Upper lobe of left lung (tissue), 6 donors: Measurements from ENCODE around the gene ZNF408. TPM values are rescaled to one million over a fixed set of nuclear protein-coding genes. Genes with fewer than 3 reads are reported as not detected.
A peak's percentile ranks its signal among the peaks of the same experiment; 100 is the strongest.

Experiments used
- ATAC-seq, 2 donors: fragments of 200-7000 bp; cut with Tn5 transposase; one replicate each; pipeline ENCODE4 v1.9.1; 2022; ENCODE audit warnings: mild to moderate bottlenecking in 2 of 2, moderate library complexity in 2 of 2; ENCODE audit not compliant: low FRiP score in 2 of 2
- DNase-seq, 2 donors: peaks; one replicate each; pipeline ENCODE4 v3.0.0-alpha.2; 2019 to 2020
- H3K27ac ChIP-seq, 4 donors: fragments of 200-600 bp; sonication (generic); one replicate each; pipeline ENCODE4 v1.5.1; 2016 to 2019
- H3K27me3 ChIP-seq, 4 donors: fragments of 200-600 bp; sonication (generic); one replicate each; pipeline ENCODE4 v1.5.1; 2017 to 2019
- H3K36me3 ChIP-seq, 4 donors: fragments of 200-600 bp; sonication (generic); one replicate each; pipeline ENCODE4 v1.5.1; 2016 to 2019
- H3K4me1 ChIP-seq, 4 donors: fragments of 200-600 bp; sonication (generic); one replicate each; pipeline ENCODE4 v1.5.1; 2018 to 2019
- H3K4me3 ChIP-seq, 4 donors: fragments of 200-600 bp; sonication (generic); one replicate each; pipeline ENCODE4 v1.5.1; 2017 to 2019; ENCODE audit warnings: mild to moderate bottlenecking in 2 of 4, moderate library complexity in 1 of 4
- H3K9me3 ChIP-seq, 4 donors: fragments of 200-600 bp; sonication (generic); one replicate each; pipeline ENCODE4 v1.5.1; 2018 to 2019
- EP300 ChIP-seq, 4 donors: sonication (generic); formaldehyde crosslinking; IDR thresholded peaks; one replicate each; pipeline ENCODE4 v1.5.1; 2017; ENCODE audit warnings: antibody characterized with exemption in 4 of 4, control low read depth in 2 of 4
- POLR2A ChIP-seq, 4 donors: fragments of 450-650 bp; IDR thresholded peaks; one replicate each; pipeline ENCODE4 v1.5.1; 2016 to 2017; ENCODE audit warnings: antibody characterized with exemption in 4 of 4, mild to moderate bottlenecking in 2 of 4
- POLR2AphosphoS5 ChIP-seq, 2 donors: sonication (generic); formaldehyde crosslinking; IDR thresholded peaks; one replicate each; pipeline ENCODE4 v1.5.1; 2017; ENCODE audit warnings: antibody characterized with exemption in 2 of 2
- WGBS, 2 donors: methylation state at CpG; one replicate each; pipeline ENCODE4 v1.1.5; 2017 to 2018; 5-methylcytosine and 5-hydroxymethylcytosine counted together
- total RNA-seq, 6 donors: library from RNA; depleted of rRNA in 4 of 6; stranded (reverse); fragments of >200 nt in 4 of 6; gene quantifications; one replicate each; pipeline versions ENCODE4 v1.1.0 to v1.2.1, GENCODE V29; 2016 to 2021
- TF ChIP-seq, protein P1 (sequence below), 6 experiments: fragments of 450-650 bp in 4 of 6; fragments of 200-600 bp in 2 of 6; sonication (generic) in 2 of 6; IDR thresholded peaks; one replicate each; pipeline ENCODE4 v1.5.1; 2016 to 2019; ENCODE audit warnings: antibody characterized with exemption in 6 of 6
- donor health status: DM: no; HTN: no; CAD: no; lungs with moderate emphysema.
- donor health status: DM: no; HTN: yes; CAD: no; lungs with severe emphysema.

ZNF408 gene
- total RNA-seq, 6 donors from 2014 or later: 5.3 to 17.2 (median 10.5) TPM

DNA sequence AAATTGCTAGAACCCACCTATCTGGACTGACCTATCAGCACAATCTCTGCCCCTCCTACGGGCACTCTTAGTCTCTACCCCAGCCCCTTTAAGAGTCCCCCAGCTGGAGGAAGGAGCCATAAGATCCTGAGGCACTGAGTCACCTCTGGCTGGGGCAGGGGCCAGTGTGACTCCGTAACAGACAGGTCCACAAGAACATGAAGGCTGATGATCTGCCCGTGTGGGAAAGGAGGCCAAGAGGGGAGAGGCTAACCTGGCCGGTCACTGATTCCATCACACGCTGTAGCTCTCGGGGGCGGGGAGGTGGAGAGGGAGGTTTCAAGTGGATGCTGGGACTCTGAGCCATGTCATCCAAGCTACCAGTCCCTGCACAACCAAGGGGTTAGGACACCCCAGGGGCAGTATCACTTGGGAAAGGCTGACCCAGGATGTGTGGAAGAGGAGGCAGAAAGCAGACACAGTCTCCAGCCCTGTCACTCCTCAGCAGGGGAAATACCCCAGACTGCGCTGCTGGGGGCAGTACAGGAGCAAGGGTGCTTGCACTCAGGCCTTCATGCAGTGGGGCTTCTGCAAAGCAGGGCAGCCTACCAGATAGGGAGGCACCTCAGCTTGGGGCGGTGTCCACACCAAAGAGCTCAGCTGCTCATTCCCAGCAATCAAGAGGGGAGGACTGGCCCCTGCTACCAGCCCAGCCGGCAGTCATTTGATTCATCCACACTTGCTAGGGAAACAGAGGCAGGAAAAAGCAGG is 22.7 kb upstream of the ZNF408 start:
- WGBS, 2 donors: 86 to 94% methylated on average over 9 to 10 of the region's 10 CpGs
- peak overlapping the region in 2 of 4 donors; percentile 1 to 7 for H3K27ac ChIP-seq
- H3K4me1 ChIP-seq: peaks cover 22 to 39% (median 34%) of the 10 kb centered on the region in 4 donors
- DNase-seq (no peak), ATAC-seq (no peak)
- TF ChIP-seq POLR2AphosphoS5 (IDR thresholded peaks at IDR 0.05) (no peak), EP300 (IDR thresholded peaks at IDR 0.05) (no peak)
- TF ChIP-seq, protein P1, sequence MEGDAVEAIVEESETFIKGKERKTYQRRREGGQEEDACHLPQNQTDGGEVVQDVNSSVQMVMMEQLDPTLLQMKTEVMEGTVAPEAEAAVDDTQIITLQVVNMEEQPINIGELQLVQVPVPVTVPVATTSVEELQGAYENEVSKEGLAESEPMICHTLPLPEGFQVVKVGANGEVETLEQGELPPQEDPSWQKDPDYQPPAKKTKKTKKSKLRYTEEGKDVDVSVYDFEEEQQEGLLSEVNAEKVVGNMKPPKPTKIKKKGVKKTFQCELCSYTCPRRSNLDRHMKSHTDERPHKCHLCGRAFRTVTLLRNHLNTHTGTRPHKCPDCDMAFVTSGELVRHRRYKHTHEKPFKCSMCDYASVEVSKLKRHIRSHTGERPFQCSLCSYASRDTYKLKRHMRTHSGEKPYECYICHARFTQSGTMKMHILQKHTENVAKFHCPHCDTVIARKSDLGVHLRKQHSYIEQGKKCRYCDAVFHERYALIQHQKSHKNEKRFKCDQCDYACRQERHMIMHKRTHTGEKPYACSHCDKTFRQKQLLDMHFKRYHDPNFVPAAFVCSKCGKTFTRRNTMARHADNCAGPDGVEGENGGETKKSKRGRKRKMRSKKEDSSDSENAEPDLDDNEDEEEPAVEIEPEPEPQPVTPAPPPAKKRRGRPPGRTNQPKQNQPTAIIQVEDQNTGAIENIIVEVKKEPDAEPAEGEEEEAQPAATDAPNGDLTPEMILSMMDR (IDR thresholded peaks at IDR 0.05): no peak
- H3K4me3 ChIP-seq: no peak overlapping the region
- H3K9me3 ChIP-seq: no peaks in the 10 kb centered on the region
- H3K36me3 ChIP-seq: peaks cover 31 to 71% (median 52%) of the 10 kb centered on the region in 4 donors
- no peaks in the 10 kb centered on the region for H3K27me3 ChIP-seq

DNA sequence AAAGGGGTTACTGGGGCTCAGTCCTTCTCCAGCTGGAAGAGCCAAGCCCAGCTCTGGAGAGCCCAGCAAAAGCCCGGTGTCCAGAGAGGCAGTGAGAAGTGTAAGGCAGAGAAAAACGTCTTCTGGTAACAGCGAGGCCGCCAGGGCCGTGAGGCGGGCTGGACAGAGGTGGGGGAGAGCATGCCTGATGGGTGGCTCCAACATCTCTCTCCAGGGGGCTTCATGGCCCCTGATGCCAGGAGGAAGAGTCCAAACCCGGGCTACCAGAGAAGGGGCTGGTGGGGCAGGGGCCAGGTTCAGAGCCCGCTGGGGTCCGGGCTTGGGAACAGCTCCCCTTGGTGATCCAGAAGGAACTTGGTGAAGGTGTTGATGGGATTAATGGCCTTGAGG is 22.1 kb upstream of the ZNF408 start:
- no peaks in the 10 kb centered on the region for H3K27me3 ChIP-seq
- H3K9me3 ChIP-seq: no peaks in the 10 kb centered on the region
- WGBS, 2 donors: 92 to 98% methylated on average over 6 to 9 of the region's 9 CpGs
- H3K36me3 ChIP-seq: peaks cover 30 to 66% (median 51%) of the 10 kb centered on the region in 4 donors
- no peak for TF ChIP-seq POLR2A (IDR thresholded peaks at IDR 0.05)
- no peak for TF ChIP-seq POLR2AphosphoS5 (IDR thresholded peaks at IDR 0.05)
- TF ChIP-seq, protein P1 (IDR thresholded peaks at IDR 0.05): no peak
- TF ChIP-seq EP300 (IDR thresholded peaks at IDR 0.05): no peak
- DNase-seq (peak in 1 of 2 donors; percentile 74), ATAC-seq (no peak)
- H3K27ac ChIP-seq: no peak overlapping the region
- peaks cover 22 to 37% (median 34%) of the 10 kb centered on the region in 4 donors for H3K4me1 ChIP-seq
- H3K4me3 ChIP-seq: no peak overlapping the region

DNA sequence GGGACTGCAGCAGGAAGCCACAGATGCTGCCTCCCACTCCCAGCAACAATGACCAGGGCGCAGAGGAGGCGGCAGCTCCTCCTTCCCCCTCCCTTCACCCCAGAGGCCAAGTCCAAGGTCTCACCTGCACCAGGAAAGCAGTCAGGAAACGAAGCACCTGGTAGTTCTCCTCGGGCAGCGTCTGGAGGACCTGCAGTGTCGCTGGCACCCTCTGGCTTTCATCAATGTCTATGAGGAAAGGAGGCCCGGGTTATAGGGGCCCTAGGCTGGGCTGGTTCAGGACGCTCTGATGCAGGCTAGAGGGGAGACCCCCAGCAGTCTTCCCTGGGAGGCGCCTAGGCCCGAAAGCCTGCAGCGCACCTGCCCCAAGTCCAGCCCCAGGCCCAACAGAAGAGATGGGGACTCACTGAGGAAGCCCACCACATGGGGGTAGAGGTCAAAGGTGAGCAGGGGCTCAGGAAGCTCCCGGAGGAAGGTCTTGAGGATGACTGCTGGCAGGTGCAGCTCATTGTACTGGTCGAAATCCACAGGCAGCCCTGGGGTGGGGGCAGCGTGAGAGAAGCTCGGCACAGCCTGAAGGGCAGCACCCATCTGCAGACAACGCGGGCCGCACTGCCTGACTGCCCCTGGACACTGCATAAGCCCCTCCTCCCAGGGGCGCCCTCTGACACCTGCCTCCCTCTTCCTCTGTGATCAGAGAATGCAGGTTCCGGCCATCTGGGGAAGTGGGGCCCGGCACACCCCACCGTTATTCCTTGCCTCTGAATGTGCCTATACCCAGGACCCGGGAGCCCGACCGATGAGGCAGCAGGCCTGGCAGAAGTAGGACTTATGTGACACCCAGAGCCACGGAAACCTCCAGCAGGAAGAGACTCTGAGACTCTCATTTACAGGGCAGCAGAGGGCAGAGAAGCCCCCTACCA is 21.3 kb upstream of the ZNF408 start:
- Histone ChIP-seq H3K27me3 (no peaks in the 10 kb centered on the region), H3K4me3 (no peak overlapping the region), H3K27ac (no peak overlapping the region), H3K4me1 (peaks cover 15 to 33% (median 28%) of the 10 kb centered on the region in 4 donors), H3K9me3 (no peaks in the 10 kb centered on the region), H3K36me3 (peaks cover 30 to 68% (median 54%) of the 10 kb centered on the region in 4 donors)
- TF ChIP-seq, protein P1 (IDR thresholded peaks at IDR 0.05): no peak
- TF ChIP-seq POLR2AphosphoS5 (IDR thresholded peaks at IDR 0.05) (no peak), POLR2A (IDR thresholded peaks at IDR 0.05) (no peak), EP300 (IDR thresholded peaks at IDR 0.05) (no peak)
- 94 to 96% methylated on average over 8 to 26 of the region's 26 CpGs for WGBS, 2 donors
- ATAC-seq: no peak
- peak in 1 of 2 donors; percentile 66 for DNase-seq

DNA sequence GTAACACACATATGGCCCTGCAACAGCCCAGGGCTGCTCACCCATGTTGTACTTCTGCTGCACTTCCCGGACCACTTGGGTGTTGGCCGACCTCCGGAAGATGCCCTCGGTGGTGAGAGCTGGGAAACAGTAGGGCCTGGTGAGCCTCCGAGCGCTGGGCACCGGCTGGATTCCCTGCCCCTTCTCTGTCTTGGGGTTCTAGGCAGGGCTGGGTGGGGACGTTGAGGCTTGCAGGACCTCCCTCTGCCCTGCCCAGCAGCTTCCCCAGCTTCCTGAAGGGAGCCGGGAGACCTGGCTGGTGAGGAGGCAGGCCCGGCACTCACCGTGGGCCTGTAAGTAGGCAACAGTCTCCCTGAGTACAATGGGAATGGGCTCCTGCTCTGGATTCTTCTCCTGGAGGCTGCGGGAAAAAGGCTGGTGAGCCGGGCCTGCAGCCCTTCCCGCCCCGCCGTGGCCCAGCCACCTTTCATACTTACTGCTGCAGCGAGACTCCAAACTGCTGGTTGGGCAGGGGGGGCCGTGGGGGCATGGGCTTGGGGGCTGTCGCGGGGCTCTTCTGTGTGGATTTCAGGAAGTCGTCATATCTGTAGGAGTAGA is 20.6 kb upstream of the ZNF408 start:
- Histone ChIP-seq H3K36me3 (peaks cover 30 to 71% (median 54%) of the 10 kb centered on the region in 4 donors), H3K4me1 (peaks cover 7 to 26% (median 20%) of the 10 kb centered on the region in 4 donors), H3K4me3 (no peak overlapping the region), H3K27ac (no peak overlapping the region), H3K27me3 (no peaks in the 10 kb centered on the region), H3K9me3 (no peaks in the 10 kb centered on the region)
- WGBS, 2 donors: 93% methylated on average over 16 to 17 of the region's 21 CpGs
- DNase-seq (peak in 1 of 2 donors; percentile 61), ATAC-seq (no peak)
- TF ChIP-seq EP300 (IDR thresholded peaks at IDR 0.05): no peak
- no peak for TF ChIP-seq POLR2AphosphoS5 (IDR thresholded peaks at IDR 0.05)
- TF ChIP-seq, protein P1 (IDR thresholded peaks at IDR 0.05): no peak
- no peak for TF ChIP-seq POLR2A (IDR thresholded peaks at IDR 0.05)
